PC-9 (cell line): ENCODE measurements around the gene ITK. TPM values are rescaled to one million over a fixed set of nuclear protein-coding genes. Genes with fewer than 3 reads are reported as not detected.

Experiments used
- BruUV-seq: library from RNA; stranded (reverse); fragments of 400-500 nt; replicated peaks from 2 replicates; lab custom pipeline; 2021; lab: Mats Ljungman, UMichigan
- CTCF ChIA-PET: fragments of 300-600 bp; sonication (Branson Sonifier 250); formaldehyde crosslinking; loops from one replicate; lab custom pipeline; 2022; ENCODE audit warnings: antibody characterized with exemption; lab: Charles Lee
- POLR2A ChIA-PET: fragments of 300-600 bp; sonication (Branson Sonifier 250); formaldehyde crosslinking; loops from one replicate; lab custom pipeline; 2022; ENCODE audit warnings: antibody characterized with exemption; ENCODE audit not compliant: unreplicated experiment; lab: Charles Lee
- DNase-seq, 2 experiments: peaks; one replicate each; pipeline versions ENCODE4 v3.0.0 to v3.0.0-alpha.2; 2015 to 2022; ENCODE audit warnings: mixed read lengths in 1 of 2
- H2AFZ ChIP-seq: fragments of 200-600 bp; sonication (generic); 2 replicates; pipeline ENCODE4 v1.8.1; 2017; ENCODE audit warnings: antibody characterized with exemption
- H3F3A ChIP-seq: fragments of 200-600 bp; sonication (generic); 2 replicates; pipeline ENCODE4 v1.8.1; 2017; ENCODE audit warnings: antibody characterized with exemption, mild to moderate bottlenecking, low read depth; ENCODE audit not compliant: insufficient read depth
- H3K27ac ChIP-seq: fragments of 200-600 bp; sonication (generic); 2 replicates; pipeline ENCODE4 v1.6.1; 2016; ENCODE audit warnings: mixed run types
- H3K27me3 ChIP-seq: fragments of 200-600 bp; sonication (generic); 2 replicates; pipeline ENCODE4 v1.6.1; 2016; ENCODE audit warnings: low read depth, mixed run types; ENCODE audit not compliant: insufficient read depth
- H3K36me3 ChIP-seq: fragments of 200-600 bp; sonication (generic); 2 replicates; pipeline ENCODE4 v1.6.1; 2016; ENCODE audit warnings: low read depth, mixed run types
- H3K4me1 ChIP-seq: fragments of 200-600 bp; sonication (generic); replicated peaks from 2 replicates; pipeline ENCODE4 v1.6.1; 2016; ENCODE audit warnings: mixed run types; ENCODE audit not compliant: insufficient read depth
- H3K4me2 ChIP-seq: fragments of 200-600 bp; sonication (generic); 2 replicates; pipeline ENCODE4 v1.6.1; 2017; ENCODE audit warnings: mixed run types
- H3K4me3 ChIP-seq: fragments of 200-600 bp; sonication (generic); 2 replicates; pipeline ENCODE4 v1.6.1; 2016; ENCODE audit warnings: mixed run types
- H3K79me2 ChIP-seq: fragments of 200-600 bp; sonication (generic); 2 replicates; pipeline ENCODE4 v1.6.1; 2017; ENCODE audit warnings: low read depth, mixed run types
- H3K9me2 ChIP-seq: fragments of 200-600 bp; sonication (generic); 2 replicates; pipeline ENCODE4 v1.8.1; 2017; ENCODE audit warnings: mild to moderate bottlenecking; ENCODE audit not compliant: insufficient read depth
- H3K9me3 ChIP-seq: fragments of 200-600 bp; sonication (generic); 2 replicates; pipeline ENCODE4 v1.8.1; 2016; ENCODE audit warnings: low read depth; ENCODE audit not compliant: insufficient read depth
- H4K20me1 ChIP-seq: fragments of 200-600 bp; sonication (generic); 2 replicates; pipeline ENCODE4 v1.8.1; 2017; ENCODE audit not compliant: insufficient read depth
- EZH2 ChIP-seq: fragments of 200-600 bp; sonication (generic); IDR thresholded peaks from 2 replicates; pipeline ENCODE4 v1.8.0; 2017; ENCODE audit warnings: antibody characterized with exemption, low read depth
- intact Hi-C: fragments of 100-400 bp; cut with micrococcal nuclease; formaldehyde crosslinking; loops from one replicate; pipeline ENCODE4 v1.10.0; 2022; ENCODE audit not compliant: unreplicated experiment
- total RNA-seq: library from RNA; stranded (reverse); gene quantifications from 2 replicates; pipeline ENCODE4 v1.2.3, GENCODE V29; 2021
- TF ChIP-seq, protein P1 (sequence below): fragments of 200-600 bp; sonication (generic); conservative IDR thresholded peaks from 2 replicates; pipeline ENCODE4 v1.6.1; 2017; ENCODE audit warnings: mixed run types, antibody characterized with exemption, mild to moderate bottlenecking, moderate library complexity

Gene ITK
- total RNA-seq, 1 experiment from 2014 or later: not detected

DNA sequence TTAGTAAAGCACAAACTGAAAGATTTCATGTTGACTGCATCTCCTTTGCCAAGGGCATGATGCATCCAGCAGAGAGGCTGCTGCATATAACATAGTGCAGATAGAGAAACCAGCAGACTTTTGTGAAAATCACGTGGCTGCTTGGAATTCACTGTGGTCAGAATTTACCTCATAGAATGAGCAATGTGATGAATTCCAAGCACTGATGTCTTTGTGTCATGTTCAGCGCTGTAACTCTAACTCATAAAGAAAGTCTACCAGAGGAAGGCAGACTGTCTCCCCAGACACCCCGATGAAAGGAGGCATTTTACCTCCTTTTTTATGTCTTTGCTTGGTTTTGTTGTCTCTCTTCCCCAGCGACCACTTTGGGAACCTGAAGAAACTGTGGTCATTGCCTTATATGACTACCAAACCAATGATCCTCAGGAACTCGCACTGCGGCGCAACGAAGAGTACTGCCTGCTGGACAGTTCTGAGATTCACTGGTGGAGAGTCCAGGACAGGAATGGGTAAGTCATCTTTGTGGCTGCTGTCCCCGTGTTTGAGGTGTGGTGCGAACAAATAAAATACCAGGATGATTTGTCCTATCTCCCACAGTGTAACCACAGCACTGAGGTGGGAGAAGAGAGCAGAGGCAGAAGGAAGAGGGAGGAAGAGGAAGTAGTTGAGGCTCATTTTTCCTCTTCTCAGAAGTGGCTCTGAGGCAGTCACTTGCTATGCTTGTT, 42.0 kb downstream of the ITK start:
- no peak overlapping the region for H3K4me3 ChIP-seq
- no peaks in the 10 kb centered on the region for H3K9me3 ChIP-seq
- no peaks in the 10 kb centered on the region for H3K9me2 ChIP-seq
- H4K20me1 ChIP-seq: no peaks in the 10 kb centered on the region
- intact Hi-C loops: no loop called here
- no peak overlapping the region for H3K27ac ChIP-seq
- H3F3A ChIP-seq: no peaks in the 10 kb centered on the region
- no TSS peak for BruUV-seq
- TF ChIP-seq EZH2: no peak
- ChIA-PET POLR2A (no interaction called here), CTCF (interaction anchor here (0.6 kb wide), 1 partner anchor 240 kb away, joined by 8 read pairs; no protein-coding TSS in a partner anchor)
- no peaks in the 10 kb centered on the region for H3K79me2 ChIP-seq
- no peak overlapping the region for H3K4me2 ChIP-seq
- no peaks in the 10 kb centered on the region for H3K4me1 ChIP-seq
- no peaks in the 10 kb centered on the region for H3K36me3 ChIP-seq
- no peak for DNase-seq
- H3K27me3 ChIP-seq: peaks cover 18% of the 10 kb centered on the region
- no peak overlapping the region for H2AFZ ChIP-seq

DNA sequence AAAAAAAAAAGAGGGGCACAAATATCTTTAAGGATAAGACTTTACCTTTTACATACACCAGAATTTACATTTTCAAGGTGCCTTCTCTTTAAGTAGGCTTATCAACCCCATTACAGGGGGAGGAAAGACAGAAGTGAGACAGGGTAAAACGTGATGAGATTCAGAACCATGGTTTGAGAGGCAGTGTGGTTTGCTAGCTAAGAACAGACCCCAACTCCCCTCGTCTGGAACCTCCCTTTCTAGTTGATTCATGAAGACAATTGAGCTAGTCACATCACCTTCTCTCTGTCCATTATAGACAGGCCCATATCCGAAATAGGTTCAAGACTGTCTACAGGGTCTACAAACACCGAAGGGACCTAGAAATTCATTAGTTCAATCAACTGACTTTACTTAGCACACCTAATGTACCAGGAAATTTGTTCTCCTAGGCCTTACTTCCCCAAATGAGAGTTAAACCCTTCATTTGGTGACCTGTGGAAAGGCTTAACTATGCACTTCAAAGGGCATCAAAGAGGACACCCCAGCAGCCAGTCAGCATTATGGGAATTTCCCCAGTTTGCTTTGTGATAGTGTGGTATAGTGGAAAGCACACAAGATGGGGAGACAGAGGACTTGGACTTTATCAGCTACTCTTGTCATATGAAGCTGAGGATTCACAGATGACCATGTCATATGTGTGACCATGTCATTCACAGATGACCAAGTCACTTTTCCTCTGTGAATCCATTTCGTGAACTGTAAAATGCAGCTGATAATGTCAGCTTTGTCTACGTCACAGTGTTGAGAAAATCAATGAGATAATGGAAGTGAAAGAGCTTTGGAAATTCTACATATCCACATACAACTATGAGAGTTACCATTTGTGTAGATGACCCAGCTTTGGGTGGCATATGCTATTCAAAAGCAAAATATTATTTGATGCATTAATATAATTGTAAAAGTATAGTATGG, 45.1 kb downstream of the ITK start:
- intact Hi-C loops: no loop called here
- TF ChIP-seq, protein P1, sequence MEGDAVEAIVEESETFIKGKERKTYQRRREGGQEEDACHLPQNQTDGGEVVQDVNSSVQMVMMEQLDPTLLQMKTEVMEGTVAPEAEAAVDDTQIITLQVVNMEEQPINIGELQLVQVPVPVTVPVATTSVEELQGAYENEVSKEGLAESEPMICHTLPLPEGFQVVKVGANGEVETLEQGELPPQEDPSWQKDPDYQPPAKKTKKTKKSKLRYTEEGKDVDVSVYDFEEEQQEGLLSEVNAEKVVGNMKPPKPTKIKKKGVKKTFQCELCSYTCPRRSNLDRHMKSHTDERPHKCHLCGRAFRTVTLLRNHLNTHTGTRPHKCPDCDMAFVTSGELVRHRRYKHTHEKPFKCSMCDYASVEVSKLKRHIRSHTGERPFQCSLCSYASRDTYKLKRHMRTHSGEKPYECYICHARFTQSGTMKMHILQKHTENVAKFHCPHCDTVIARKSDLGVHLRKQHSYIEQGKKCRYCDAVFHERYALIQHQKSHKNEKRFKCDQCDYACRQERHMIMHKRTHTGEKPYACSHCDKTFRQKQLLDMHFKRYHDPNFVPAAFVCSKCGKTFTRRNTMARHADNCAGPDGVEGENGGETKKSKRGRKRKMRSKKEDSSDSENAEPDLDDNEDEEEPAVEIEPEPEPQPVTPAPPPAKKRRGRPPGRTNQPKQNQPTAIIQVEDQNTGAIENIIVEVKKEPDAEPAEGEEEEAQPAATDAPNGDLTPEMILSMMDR: no peak
- no peak for TF ChIP-seq EZH2
- no peak overlapping the region for H3K4me2 ChIP-seq
- peaks cover 18% of the 10 kb centered on the region for H3K27me3 ChIP-seq
- no peaks in the 10 kb centered on the region for H3K36me3 ChIP-seq
- ChIA-PET POLR2A (no interaction called here), CTCF (no interaction called here)
- no TSS peak for BruUV-seq
- no peaks in the 10 kb centered on the region for H3K9me2 ChIP-seq
- no peak overlapping the region for H3K27ac ChIP-seq
- H3K4me3 ChIP-seq: no peak overlapping the region
- no peak for DNase-seq
- H3K9me3 ChIP-seq: no peaks in the 10 kb centered on the region
- no peaks in the 10 kb centered on the region for H4K20me1 ChIP-seq
- no peaks in the 10 kb centered on the region for H3F3A ChIP-seq
- no peaks in the 10 kb centered on the region for H3K79me2 ChIP-seq
- no peak overlapping the region for H2AFZ ChIP-seq
- H3K4me1 ChIP-seq: no peaks in the 10 kb centered on the region

DNA sequence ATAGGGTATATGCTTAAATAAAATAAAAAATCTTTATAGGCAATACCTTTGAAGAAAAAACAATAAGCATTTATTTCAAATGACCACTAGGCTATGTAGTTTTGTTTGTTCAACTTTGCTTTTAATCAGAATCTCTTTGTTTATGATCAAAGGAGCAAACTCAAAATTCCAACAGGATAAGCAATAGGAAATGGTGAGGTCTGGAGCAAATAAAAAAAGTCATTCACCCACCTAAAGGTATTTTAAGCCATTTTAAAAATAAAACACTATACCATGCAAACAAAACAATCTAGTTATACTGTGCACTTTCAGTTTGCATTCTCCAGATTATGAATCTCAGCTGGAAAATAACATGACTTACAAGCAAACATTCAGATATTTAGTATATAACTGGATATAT, 50.0 kb downstream of the ITK start:
- DNase-seq: no peak
- H3K36me3 ChIP-seq: no peaks in the 10 kb centered on the region
- TF ChIP-seq, protein P1: no peak
- no peak for TF ChIP-seq EZH2
- POLR2A ChIA-PET: no interaction called here
- CTCF ChIA-PET: no interaction called here
- no peaks in the 10 kb centered on the region for H3K9me3 ChIP-seq
- no peak overlapping the region for H2AFZ ChIP-seq
- no peaks in the 10 kb centered on the region for H4K20me1 ChIP-seq
- H3F3A ChIP-seq: no peaks in the 10 kb centered on the region
- no peaks in the 10 kb centered on the region for H3K4me1 ChIP-seq
- H3K79me2 ChIP-seq: no peaks in the 10 kb centered on the region
- H3K27ac ChIP-seq: no peak overlapping the region
- no peak overlapping the region for H3K4me2 ChIP-seq
- H3K9me2 ChIP-seq: no peaks in the 10 kb centered on the region
- H3K4me3 ChIP-seq: no peak overlapping the region
- BruUV-seq: no TSS peak
- 0 out of 2 replicates have a peak, but pooled peaks cover 12% of the 10 kb centered on the region for H3K27me3 ChIP-seq
- intact Hi-C loops: no loop called here
